Subcutaneous adipose tissue (tissue), 4 donors: Measurements from ENCODE around the gene CECR2. TPM values are rescaled to one million over a fixed set of nuclear protein-coding genes. Genes with fewer than 3 reads are reported as not detected.

Source experiments
- CTCF ChIP-seq: fragments of 450-650 bp; IDR thresholded peaks from one replicate; pipeline ENCODE4 v1.5.1; 2016; ENCODE audit warnings: low read depth, mild to moderate bottlenecking, control low read depth, antibody characterized with exemption, moderate library complexity
- total RNA-seq, 4 donors: library from RNA; depleted of rRNA; stranded (reverse); fragments of >200 nt; gene quantifications; one replicate each; pipeline ENCODE4 v1.1.0, GENCODE V29; 2016

CECR2 gene
- total RNA-seq, 4 donors from 2014 or later = 0.16 to 1.7 (median 0.44) TPM; not detected in 1

GRCh38 chr22:17486313-17486712 lies 117.1 kb downstream of the CECR2 start:
- TF ChIP-seq CTCF = no peak

- TF ChIP-seq CTCF = no peak
Measured at GRCh38 chr22:17486719-17487118, 117.5 kb downstream of the CECR2 start.

GRCh38 chr22:17489101-17489500 lies 119.8 kb downstream of the CECR2 start:
- no peak for TF ChIP-seq CTCF

- no peak for TF ChIP-seq CTCF
Measured at GRCh38 chr22:17491090-17491640, 121.9 kb downstream of the CECR2 start.

- no peak for TF ChIP-seq CTCF
Measured at GRCh38 chr22:17492247-17492646, 123.0 kb downstream of the CECR2 start.

- TF ChIP-seq CTCF = no peak
Measured at GRCh38 chr22:17493419-17493981, 124.2 kb downstream of the CECR2 start.

- no peak for TF ChIP-seq CTCF
Measured at GRCh38 chr22:17496841-17497240, 127.6 kb downstream of the CECR2 start.
